ENCODE data around the gene ENPP3.

- TF ChIP-seq CTCF (conservative IDR thresholded peaks at IDR 0.05; ENCODE audit: low read length) (no peak), EZH2phosphoT487 (IDR thresholded peaks at IDR 0.05; ENCODE audit: borderline replicate concordance, low read depth, low read length) (no peak)
These were observed 127.2 kb downstream of the ENPP3 start for GRCh38 chr6:131764350-131764749.

Data from OCI-LY7 (cell line).